ENCODE data around the gene MBNL3. TPM values are rescaled to one million over a fixed set of nuclear protein-coding genes. Genes with fewer than 3 reads are reported as not detected.

The MBNL3 gene
- total RNA-seq, result 3.0 and 5.7 TPM in 2 replicates

GRCh38 chrX:132488819-132489577, at the start of gene MBNL3:
MBNL3 (minus strand) TSS chrX:132489038; CDS start chrX:132439611, 49,427 bp downstream.

